ENCODE measurements around the gene PLXNA4.

PLXNA4 gene

GRCh38 chr7:132214452-132214851, 361.8 kb downstream of the PLXNA4 start (continued):
- no peak for TF ChIP-seq ZNF394 (tag by site-specific recombination; IDR thresholded peaks at IDR 0.05; ENCODE audit: borderline replicate concordance)
- TF ChIP-seq, protein P1, sequence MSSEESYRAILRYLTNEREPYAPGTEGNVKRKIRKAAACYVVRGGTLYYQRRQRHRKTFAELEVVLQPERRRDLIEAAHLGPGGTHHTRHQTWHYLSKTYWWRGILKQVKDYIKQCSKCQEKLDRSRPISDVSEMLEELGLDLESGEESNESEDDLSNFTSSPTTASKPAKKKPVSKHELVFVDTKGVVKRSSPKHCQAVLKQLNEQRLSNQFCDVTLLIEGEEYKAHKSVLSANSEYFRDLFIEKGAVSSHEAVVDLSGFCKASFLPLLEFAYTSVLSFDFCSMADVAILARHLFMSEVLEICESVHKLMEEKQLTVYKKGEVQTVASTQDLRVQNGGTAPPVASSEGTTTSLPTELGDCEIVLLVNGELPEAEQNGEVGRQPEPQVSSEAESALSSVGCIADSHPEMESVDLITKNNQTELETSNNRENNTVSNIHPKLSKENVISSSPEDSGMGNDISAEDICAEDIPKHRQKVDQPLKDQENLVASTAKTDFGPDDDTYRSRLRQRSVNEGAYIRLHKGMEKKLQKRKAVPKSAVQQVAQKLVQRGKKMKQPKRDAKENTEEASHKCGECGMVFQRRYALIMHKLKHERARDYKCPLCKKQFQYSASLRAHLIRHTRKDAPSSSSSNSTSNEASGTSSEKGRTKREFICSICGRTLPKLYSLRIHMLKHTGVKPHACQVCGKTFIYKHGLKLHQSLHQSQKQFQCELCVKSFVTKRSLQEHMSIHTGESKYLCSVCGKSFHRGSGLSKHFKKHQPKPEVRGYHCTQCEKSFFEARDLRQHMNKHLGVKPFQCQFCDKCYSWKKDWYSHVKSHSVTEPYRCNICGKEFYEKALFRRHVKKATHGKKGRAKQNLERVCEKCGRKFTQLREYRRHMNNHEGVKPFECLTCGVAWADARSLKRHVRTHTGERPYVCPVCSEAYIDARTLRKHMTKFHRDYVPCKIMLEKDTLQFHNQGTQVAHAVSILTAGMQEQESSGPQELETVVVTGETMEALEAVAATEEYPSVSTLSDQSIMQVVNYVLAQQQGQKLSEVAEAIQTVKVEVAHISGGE (tag by site-specific recombination; conservative IDR thresholded peaks at IDR 0.05; ENCODE audit: low read depth): no peak
- no peak for TF ChIP-seq PRDM1 (tag by site-specific recombination; IDR thresholded peaks at IDR 0.05)
- no peak for TF ChIP-seq ZFHX2 (tag by site-specific recombination; conservative IDR thresholded peaks at IDR 0.05)
- no peak for TF ChIP-seq ZNF10 (tag by site-specific recombination; IDR thresholded peaks at IDR 0.05)
- TF ChIP-seq YY2 (tag by site-specific recombination; IDR thresholded peaks at IDR 0.05): no peak
- no peak for TF ChIP-seq ZBTB26 (tag by site-specific recombination; optimal IDR thresholded peaks at IDR 0.05)

GRCh38 chr7:132213583-132213982, 362.7 kb downstream of the PLXNA4 start:
- Histone ChIP-seq H3K36me3 (ENCODE audit: control insufficient read depth in 2 of 2, insufficient read depth in 1 of 2, low read length in 2 of 2) (no peaks in the 10 kb centered on the region), H3K4me3 (ENCODE audit: low read depth, low read length) (no peak overlapping the region), H3K9me3 (ENCODE audit: control insufficient read depth, insufficient read depth, low read depth, low read length) (no peaks in the 10 kb centered on the region), H3K4me1 (ENCODE audit: control insufficient read depth, insufficient read depth, low read length) (no peaks in the 10 kb centered on the region), H3K27ac (ENCODE audit: extremely low read depth, low read depth, low read length) (no peak overlapping the region)
- CTCF ChIA-PET: interaction anchor here (1.0 kb wide), 1 partner anchor 12 kb away, joined by 3 read pairs; no protein-coding TSS in a partner anchor
- POLR2A ChIA-PET: no interaction called here
- no peak for TF ChIP-seq ZNF658 (tag by site-specific recombination; IDR thresholded peaks at IDR 0.05)
- TF ChIP-seq ZNF560 (tag by site-specific recombination; IDR thresholded peaks at IDR 0.05; ENCODE audit: borderline replicate concordance): no peak
- TF ChIP-seq ZIC2 (tag by site-specific recombination; IDR thresholded peaks at IDR 0.05): 0 out of 2 replicates have a peak, but pooled peaks have one; percentile 10
- TF ChIP-seq ZNF433 (tag by site-specific recombination; IDR thresholded peaks at IDR 0.05; ENCODE audit: low read depth): no peak

GRCh38 chr7:132211971-132212370, 364.3 kb downstream of the PLXNA4 start:
- Histone ChIP-seq H3K27ac (ENCODE audit: extremely low read depth, low read depth, low read length) (no peak overlapping the region), H3K36me3 (ENCODE audit: control insufficient read depth in 2 of 2, insufficient read depth in 1 of 2, low read length in 2 of 2) (no peaks in the 10 kb centered on the region), H3K9me3 (ENCODE audit: control insufficient read depth, insufficient read depth, low read depth, low read length) (no peaks in the 10 kb centered on the region), H3K4me3 (ENCODE audit: low read depth, low read length) (no peak overlapping the region), H3K4me1 (ENCODE audit: control insufficient read depth, insufficient read depth, low read length) (no peaks in the 10 kb centered on the region)
- CTCF ChIA-PET: interaction anchor here (0.6 to 0.7 kb wide), 2 partner anchors 30 to 51 kb away, joined by 3 to 4 read pairs; no protein-coding TSS in a partner anchor
- POLR2A ChIA-PET: no interaction called here
- TF ChIP-seq GFI1B (tag by site-specific recombination; IDR thresholded peaks at IDR 0.05): no peak
- no peak for TF ChIP-seq HIC1 (tag by site-specific recombination; IDR thresholded peaks at IDR 0.05)
- no peak for TF ChIP-seq ZXDB (tag by site-specific recombination; IDR thresholded peaks at IDR 0.05)
- no peak for TF ChIP-seq TSHZ1 (tag by site-specific recombination; IDR thresholded peaks at IDR 0.05; ENCODE audit: borderline replicate concordance)
- TF ChIP-seq, protein P2, sequence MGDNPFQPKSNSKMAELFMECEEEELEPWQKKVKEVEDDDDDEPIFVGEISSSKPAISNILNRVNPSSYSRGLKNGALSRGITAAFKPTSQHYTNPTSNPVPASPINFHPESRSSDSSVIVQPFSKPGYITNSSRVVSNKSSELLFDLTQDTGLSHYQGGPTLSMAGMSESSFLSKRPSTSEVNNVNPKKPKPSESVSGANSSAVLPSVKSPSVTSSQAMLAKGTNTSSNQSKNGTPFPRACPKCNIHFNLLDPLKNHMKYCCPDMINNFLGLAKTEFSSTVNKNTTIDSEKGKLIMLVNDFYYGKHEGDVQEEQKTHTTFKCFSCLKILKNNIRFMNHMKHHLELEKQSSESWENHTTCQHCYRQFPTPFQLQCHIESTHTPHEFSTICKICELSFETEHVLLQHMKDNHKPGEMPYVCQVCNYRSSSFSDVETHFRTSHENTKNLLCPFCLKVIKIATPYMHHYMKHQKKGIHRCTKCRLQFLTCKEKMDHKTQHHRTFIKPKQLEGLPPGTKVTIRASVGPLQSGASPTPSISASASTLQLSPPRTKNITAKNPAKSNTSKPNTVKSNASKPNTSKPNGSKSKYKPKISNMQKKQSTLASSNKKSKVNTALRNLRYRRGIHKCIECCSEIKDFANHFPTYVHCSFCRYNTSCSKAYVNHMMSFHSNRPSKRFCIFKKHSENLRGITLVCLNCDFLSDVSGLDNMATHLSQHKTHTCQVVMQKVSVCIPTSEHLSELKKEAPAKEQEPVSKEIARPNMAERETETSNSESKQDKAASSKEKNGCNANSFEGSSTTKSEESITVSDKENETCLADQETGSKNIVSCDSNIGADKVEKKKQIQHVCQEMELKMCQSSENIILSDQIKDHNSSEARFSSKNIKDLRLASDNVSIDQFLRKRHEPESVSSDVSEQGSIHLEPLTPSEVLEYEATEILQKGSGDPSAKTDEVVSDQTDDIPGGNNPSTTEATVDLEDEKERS (tag by site-specific recombination; IDR thresholded peaks at IDR 0.05): no peak
- no peak for TF ChIP-seq SP2 (tag by site-specific recombination; IDR thresholded peaks at IDR 0.05)
- no peak for TF ChIP-seq ZNF610 (tag by site-specific recombination; IDR thresholded peaks at IDR 0.05; ENCODE audit: borderline replicate concordance)
- no peak for TF ChIP-seq EGR2 (tag by site-specific recombination; IDR thresholded peaks at IDR 0.05; ENCODE audit: low read depth)
- TF ChIP-seq ZFP3 (tag by site-specific recombination; IDR thresholded peaks at IDR 0.05; ENCODE audit: low read depth): no peak

Measured in HEK293 (cell line).